A673 (cell line): ENCODE measurements around the gene CACNG8.

Experiments used
- CTCF ChIP-seq: fragments of 300-800, 200-600 bp; sonication (generic); conservative IDR thresholded peaks from 2 replicates; pipeline ENCODE4 v1.5.1; 2017; ENCODE audit warnings: low read depth, mild to moderate bottlenecking, antibody characterized with exemption, low read length, moderate library complexity, mixed read lengths
- EZH2 ChIP-seq: fragments of 200-600 bp; sonication (generic); IDR thresholded peaks from 2 replicates; pipeline ENCODE4 v1.6.1; 2017; ENCODE audit warnings: borderline replicate concordance, low read depth, mild to moderate bottlenecking, mixed read lengths, antibody characterized with exemption, low read length; ENCODE audit not compliant: poor library complexity, severe bottlenecking

GRCh38 chr19:53936029-53936428 is 26.7 kb upstream of the CACNG8 start:
- TF ChIP-seq CTCF (no peak), EZH2 (no peak)
